CD8-positive, alpha-beta memory T cell (primary cell): ENCODE data around the gene TANC1. TPM values are rescaled to one million over a fixed set of nuclear protein-coding genes. Genes with fewer than 3 reads are reported as not detected.

Source experiments
- CTCF ChIA-PET: fragments of 350-600 bp; sonication (Branson Sonifier 250); formaldehyde crosslinking; loops from one replicate; lab custom pipeline; 2021; ENCODE audit warnings: antibody characterized with exemption; lab: Charles Lee
- POLR2A ChIA-PET: fragments of 350-600 bp; sonication (Branson Sonifier 250); formaldehyde crosslinking; loops from one replicate; lab custom pipeline; 2021; ENCODE audit warnings: antibody characterized with exemption; lab: Charles Lee
- DNase-seq, 5 donors: peaks; one replicate each; pipeline versions ENCODE4 v3.0.0 to v3.0.0-alpha.2; 2020 to 2022; ENCODE audit warnings: mixed read lengths in 1 of 5
- H3K27ac ChIP-seq: one replicate; pipeline ENCODE4 v1.7.0; 2013; ENCODE audit warnings: low read depth, mild to moderate bottlenecking, low read length, moderate library complexity
- H3K27me3 ChIP-seq: 2 replicates; pipeline ENCODE4 v1.7.0; 2013; ENCODE audit warnings: low read length, mild to moderate bottlenecking; ENCODE audit not compliant: insufficient read depth, poor library complexity, severe bottlenecking
- H3K36me3 ChIP-seq: 2 replicates; pipeline ENCODE4 v1.7.0; 2013; ENCODE audit warnings: mild to moderate bottlenecking, low read length, moderate library complexity; ENCODE audit not compliant: insufficient read depth
- H3K4me1 ChIP-seq: 2 replicates; pipeline ENCODE4 v1.7.0; 2013; ENCODE audit warnings: mild to moderate bottlenecking, low read length, moderate library complexity; ENCODE audit not compliant: insufficient read depth
- H3K4me3 ChIP-seq: 2 replicates; pipeline ENCODE4 v1.7.0; 2013; ENCODE audit warnings: mild to moderate bottlenecking, low read length
- H3K9me3 ChIP-seq: 2 replicates; pipeline ENCODE4 v1.7.0; 2013; ENCODE audit warnings: mild to moderate bottlenecking, low read length
- H3K27ac Mint-ChIP-seq, 8 donors: one replicate each; pipeline ENCODE4 v1.8.0; 2020 to 2021; ENCODE audit warnings: mixed read lengths in 8 of 8, mild to moderate bottlenecking in 6 of 8, inconsistent platforms in 3 of 8, moderate library complexity in 3 of 8
- H3K27me3 Mint-ChIP-seq, 2 donors: one replicate each; pipeline ENCODE4 v1.8.0; 2020 to 2021; ENCODE audit warnings: mixed read lengths in 2 of 2, mild to moderate bottlenecking in 1 of 2, moderate library complexity in 1 of 2
- H3K36me3 Mint-ChIP-seq, 3 donors: one replicate each; pipeline ENCODE4 v1.8.0; 2020 to 2021; ENCODE audit warnings: mixed read lengths in 3 of 3, inconsistent platforms in 1 of 3, mild to moderate bottlenecking in 1 of 3
- H3K4me1 Mint-ChIP-seq, 3 donors: one replicate each; pipeline ENCODE4 v1.8.0; 2020 to 2021; ENCODE audit warnings: mixed read lengths in 3 of 3, inconsistent platforms in 1 of 3, mild to moderate bottlenecking in 1 of 3
- H3K4me3 Mint-ChIP-seq, 7 donors: one replicate each; pipeline ENCODE4 v1.8.0; 2020 to 2021; ENCODE audit warnings: mixed read lengths in 7 of 7, mild to moderate bottlenecking in 6 of 7, moderate library complexity in 4 of 7, inconsistent platforms in 2 of 7
- H3K9me3 Mint-ChIP-seq, 5 donors: one replicate each; pipeline ENCODE4 v1.8.0; 2020 to 2022; ENCODE audit warnings: mixed read lengths in 5 of 5, mild to moderate bottlenecking in 3 of 5, moderate library complexity in 2 of 5, inconsistent platforms in 1 of 5
- polyA plus RNA-seq: library from polyadenylated mRNA; unstranded; fragments of 300-500 nt; fragmentation: Illumina TruSeq; gene quantifications from one replicate; pipeline ENCODE4 v1.2.3, GENCODE V29; 2021
- total RNA-seq, 2 experiments: library from RNA; stranded (reverse); gene quantifications; one replicate each; pipeline ENCODE4 v1.2.3, GENCODE V29; 2021

Gene TANC1
- total RNA-seq (under 1 TPM; 0.11 to 0.13 TPM), polyA plus RNA-seq (0.64 TPM)

DNA sequence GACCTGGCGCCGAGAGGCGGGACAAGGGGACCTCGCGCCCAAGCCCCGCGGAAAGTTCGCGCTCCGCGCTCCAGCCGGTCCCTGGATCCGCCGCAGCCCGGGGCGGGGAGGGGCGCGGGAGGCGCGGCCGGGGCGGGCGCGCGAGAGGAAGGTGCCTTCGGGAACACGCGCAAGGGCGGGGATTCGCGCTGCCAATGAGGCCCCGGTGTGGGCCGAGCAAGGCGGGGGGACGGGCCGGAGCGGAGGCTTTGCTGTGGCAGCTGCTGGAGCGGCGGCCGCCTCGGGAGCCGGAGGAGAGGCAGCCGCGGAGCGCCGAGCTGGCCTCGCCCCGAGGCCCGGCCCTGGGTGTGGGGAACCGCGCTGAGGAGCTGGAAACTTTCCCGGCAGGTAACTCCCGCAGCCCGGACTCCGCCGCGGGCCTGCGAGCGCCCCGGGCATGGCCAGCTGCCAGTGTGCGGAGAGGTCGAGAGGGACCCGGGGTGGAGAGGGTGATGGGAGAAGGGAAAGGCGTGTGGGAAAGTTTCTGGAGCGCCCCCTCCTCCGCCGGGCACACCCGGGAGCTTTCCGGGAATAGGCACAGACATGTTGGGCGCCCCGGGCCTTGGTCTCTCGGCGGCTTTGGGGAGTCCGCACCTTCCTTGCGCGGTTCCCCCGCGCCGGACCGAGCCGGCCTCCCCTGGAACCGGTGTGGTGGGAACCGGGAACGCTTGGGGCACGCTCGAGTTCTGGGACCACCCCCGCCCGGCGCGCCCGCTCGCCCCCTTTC lies at the start of gene TANC1:
Gene TANC1 (plus strand): TSS at position 245 of the 766 bp plus-strand sequence. CDS start 97,271 bp downstream, outside the sequence.
- Mint-ChIP-seq H3K4me1 (peaks cover 14 to 19% (median 16%) of the 10 kb centered on the region in 3 donors), H3K36me3 (no peaks in the 10 kb centered on the region), H3K9me3 (no peaks in the 10 kb centered on the region), H3K27ac (peak within 1 kb of the TSS in 1 of 8 donors; percentile 60), H3K27me3 (peaks cover 20 to 69% of the 10 kb centered on the region in 2 donors), H3K4me3 (peak within 1 kb of the TSS; percentile 67 to 90 (median 83))
- DNase-seq, result peak in 4 of 5 donors; percentile 8 to 40 (median 23)
- H3K27me3 ChIP-seq, result no peaks in the 10 kb centered on the region
- CTCF ChIA-PET, result no interaction called here
- peaks cover 7% of the 10 kb centered on the region for H3K4me1 ChIP-seq
- no peaks in the 10 kb centered on the region for H3K36me3 ChIP-seq
- H3K27ac ChIP-seq, result no peak within 1 kb of the TSS
- H3K9me3 ChIP-seq, result no peaks in the 10 kb centered on the region
- POLR2A ChIA-PET, result no interaction called here
- peak within 1 kb of the TSS; percentile 37 for H3K4me3 ChIP-seq

DNA sequence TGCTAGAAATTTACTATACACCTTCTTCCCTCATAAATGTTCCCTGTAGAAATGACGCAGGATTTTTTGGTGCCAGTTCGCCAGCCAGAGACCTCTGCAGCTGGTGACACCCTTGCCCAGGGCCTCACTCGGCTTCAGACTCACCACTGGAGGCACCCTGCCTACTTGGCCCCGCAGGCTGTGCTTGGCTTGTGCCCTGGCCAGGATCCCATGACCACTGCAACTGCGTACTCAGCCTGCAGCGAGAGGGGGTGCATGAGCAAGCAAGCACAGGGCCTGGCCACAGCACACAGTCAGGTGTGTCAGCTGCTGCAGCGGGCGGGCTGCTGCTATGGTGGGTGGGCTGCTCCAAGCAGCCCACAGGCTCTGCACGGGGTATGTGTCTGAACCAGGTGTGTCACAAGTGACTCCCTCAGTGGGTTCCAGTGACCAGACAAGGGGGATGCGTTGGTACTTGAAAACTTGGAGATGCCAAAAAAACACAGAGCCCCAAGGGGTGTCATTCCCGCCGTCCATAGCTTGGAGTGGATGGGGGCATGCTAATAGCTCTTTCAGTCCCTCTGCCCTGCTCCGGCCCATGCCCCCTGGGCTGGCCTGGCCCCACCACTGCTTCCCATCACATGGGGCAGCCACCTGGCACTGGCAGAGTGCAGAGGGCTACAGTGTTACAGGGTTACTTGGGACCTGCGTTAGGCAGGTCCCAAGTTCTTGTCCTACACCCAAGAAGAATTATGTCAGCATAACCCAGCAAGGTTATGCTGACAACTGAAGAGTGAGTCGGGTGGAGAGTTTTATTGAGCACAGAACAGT lies 46.6 kb upstream of the TANC1 start:
- no peaks in the 10 kb centered on the region for H3K4me1 Mint-ChIP-seq
- CTCF ChIA-PET, result no interaction called here
- no peak overlapping the region for H3K27ac Mint-ChIP-seq

DNA sequence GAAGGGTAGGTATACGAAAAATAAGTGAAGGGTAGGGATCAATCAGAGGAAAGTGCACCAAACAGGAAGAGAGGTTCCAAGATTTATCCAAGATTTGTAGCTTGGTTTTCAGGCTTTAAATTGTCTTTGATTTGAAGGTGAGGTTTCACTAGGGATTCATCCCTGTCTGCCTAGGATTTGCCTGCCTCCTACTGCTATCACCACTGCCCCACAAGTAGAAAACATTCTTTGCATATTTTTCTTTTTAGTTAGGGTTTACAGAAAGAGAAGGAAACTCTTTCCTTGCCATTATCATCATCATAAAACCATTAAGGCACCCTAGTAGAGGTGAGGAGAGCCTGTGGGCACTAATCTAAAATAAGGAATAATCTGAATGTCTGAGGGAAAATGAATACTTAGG lies 45.8 kb upstream of the TANC1 start:
- no peak for DNase-seq
- Histone ChIP-seq H3K27ac (no peak overlapping the region), H3K4me1 (no peaks in the 10 kb centered on the region), H3K9me3 (no peaks in the 10 kb centered on the region), H3K4me3 (no peak overlapping the region), H3K36me3 (no peaks in the 10 kb centered on the region), H3K27me3 (no peaks in the 10 kb centered on the region)
- H3K27ac Mint-ChIP-seq, result no peak overlapping the region
- no peak overlapping the region for H3K4me3 Mint-ChIP-seq
- H3K27me3 Mint-ChIP-seq, result peaks cover 10 to 14% of the 10 kb centered on the region in 2 donors
- no peaks in the 10 kb centered on the region for H3K9me3 Mint-ChIP-seq
- no peaks in the 10 kb centered on the region for H3K36me3 Mint-ChIP-seq
- POLR2A ChIA-PET, result no interaction called here
- H3K4me1 Mint-ChIP-seq, result no peaks in the 10 kb centered on the region
- CTCF ChIA-PET, result no interaction called here

More for the DNA sequence above, 46.6 kb upstream of the TANC1 start:
- DNase-seq, result no peak
- POLR2A ChIA-PET, result no interaction called here
- H3K27me3 Mint-ChIP-seq, result peaks cover 10 to 14% of the 10 kb centered on the region in 2 donors
- no peaks in the 10 kb centered on the region for H3K27me3 ChIP-seq
- no peaks in the 10 kb centered on the region for H3K36me3 Mint-ChIP-seq
- H3K4me3 Mint-ChIP-seq, result no peak overlapping the region
- H3K4me1 ChIP-seq, result no peaks in the 10 kb centered on the region
- H3K27ac ChIP-seq, result no peak overlapping the region
- H3K4me3 ChIP-seq, result no peak overlapping the region
- no peaks in the 10 kb centered on the region for H3K9me3 Mint-ChIP-seq
- H3K36me3 ChIP-seq, result no peaks in the 10 kb centered on the region
- no peaks in the 10 kb centered on the region for H3K9me3 ChIP-seq

DNA sequence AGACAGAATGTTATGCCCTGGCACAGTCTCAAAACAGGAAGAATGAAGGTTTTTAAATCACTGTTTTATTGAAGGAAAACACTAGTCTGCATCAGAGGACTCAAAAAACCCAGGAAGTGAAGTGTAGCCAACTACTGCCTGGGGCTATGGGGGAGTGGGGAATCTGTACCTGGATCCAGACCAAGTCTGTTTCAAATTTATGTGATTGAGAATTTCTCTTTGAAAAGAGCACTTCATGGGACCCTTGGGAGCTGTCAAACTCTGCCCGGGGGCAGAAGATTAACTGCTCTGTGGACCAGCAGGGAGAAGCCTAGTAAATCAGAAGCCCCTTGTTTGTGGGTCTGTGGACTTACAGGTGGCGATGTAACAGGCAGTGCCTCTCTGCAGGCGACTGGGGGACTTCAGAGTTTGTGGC lies 45.3 kb upstream of the TANC1 start:
- ChIA-PET CTCF (no interaction called here), POLR2A (no interaction called here)
- no peaks in the 10 kb centered on the region for H3K36me3 Mint-ChIP-seq
- no peaks in the 10 kb centered on the region for H3K4me1 Mint-ChIP-seq
- DNase-seq, result no peak
- Histone ChIP-seq H3K9me3 (no peaks in the 10 kb centered on the region), H3K36me3 (no peaks in the 10 kb centered on the region), H3K4me3 (no peak overlapping the region), H3K27me3 (no peaks in the 10 kb centered on the region), H3K27ac (no peak overlapping the region), H3K4me1 (no peaks in the 10 kb centered on the region)
- peaks cover 10 to 14% of the 10 kb centered on the region in 2 donors for H3K27me3 Mint-ChIP-seq
- no peak overlapping the region for H3K4me3 Mint-ChIP-seq
- no peak overlapping the region for H3K27ac Mint-ChIP-seq
- H3K9me3 Mint-ChIP-seq, result no peaks in the 10 kb centered on the region

DNA sequence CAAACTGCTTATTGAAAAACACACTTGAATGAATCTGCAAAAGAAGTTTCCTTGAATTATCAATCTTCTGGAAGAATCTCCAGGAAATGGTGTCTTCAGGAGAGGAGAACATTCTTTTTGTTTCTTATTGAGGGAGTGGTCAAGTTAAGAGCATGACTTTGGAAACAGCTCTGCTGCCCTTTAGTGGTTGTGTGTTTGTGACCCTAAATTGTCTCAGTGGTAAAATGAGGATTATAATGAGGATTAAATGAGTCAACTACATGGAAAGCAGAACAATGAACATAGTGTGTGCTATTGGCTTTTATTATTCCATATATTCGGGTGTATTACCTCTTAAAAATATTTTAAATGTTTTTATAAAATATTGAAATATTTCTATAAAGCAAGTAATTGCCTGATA lies 44.8 kb upstream of the TANC1 start:
- Histone ChIP-seq H3K27ac (no peak overlapping the region), H3K27me3 (no peaks in the 10 kb centered on the region), H3K4me3 (no peak overlapping the region), H3K36me3 (no peaks in the 10 kb centered on the region), H3K9me3 (no peaks in the 10 kb centered on the region), H3K4me1 (no peaks in the 10 kb centered on the region)
- POLR2A ChIA-PET, result no interaction called here
- Mint-ChIP-seq H3K4me3 (no peak overlapping the region), H3K27me3 (peaks cover 10 to 14% of the 10 kb centered on the region in 2 donors), H3K4me1 (no peaks in the 10 kb centered on the region), H3K27ac (no peak overlapping the region), H3K36me3 (no peaks in the 10 kb centered on the region), H3K9me3 (peaks cover 0 to under 1% (median 0%) of the 10 kb centered on the region in 5 donors)
- no peak for DNase-seq
- CTCF ChIA-PET, result no interaction called here

DNA sequence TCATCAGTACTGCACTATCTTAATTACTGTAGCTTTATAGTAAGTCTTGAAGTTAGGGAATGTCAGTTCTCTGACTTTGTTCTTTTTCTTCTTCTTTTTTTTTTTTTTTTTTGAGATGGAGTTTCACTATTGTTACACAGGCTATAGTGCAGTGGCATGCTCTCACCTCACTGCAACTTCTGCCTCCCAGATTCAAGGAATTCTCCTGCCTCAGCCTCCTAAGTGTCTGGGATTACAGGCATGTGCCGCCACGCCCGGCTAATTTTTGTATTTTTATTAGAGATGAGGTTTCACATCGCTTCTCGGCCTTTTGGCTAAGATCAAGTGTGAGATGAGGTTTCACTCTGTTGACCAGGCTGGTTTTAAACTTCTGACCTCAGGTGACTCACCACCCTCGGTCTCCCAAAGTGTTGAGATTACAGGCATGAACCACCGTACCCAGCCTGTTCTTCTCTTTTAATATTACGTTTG lies 41.9 kb upstream of the TANC1 start:
- POLR2A ChIA-PET, result no interaction called here
- H3K9me3 ChIP-seq, result no peaks in the 10 kb centered on the region
- H3K4me1 Mint-ChIP-seq, result no peaks in the 10 kb centered on the region
- CTCF ChIA-PET, result interaction anchor here (0.7 kb wide), 1 partner anchor 12 kb away, joined by 3 read pairs; no protein-coding TSS in a partner anchor
- peaks cover 0 to 9% (median 0%) of the 10 kb centered on the region in 3 donors for H3K36me3 Mint-ChIP-seq
- no peak overlapping the region for H3K4me3 Mint-ChIP-seq
- no peaks in the 10 kb centered on the region for H3K27me3 ChIP-seq
- no peak for DNase-seq
- H3K4me1 ChIP-seq, result no peaks in the 10 kb centered on the region
- no peak overlapping the region for H3K4me3 ChIP-seq
- peaks cover 0 to 6% (median 2%) of the 10 kb centered on the region in 5 donors for H3K9me3 Mint-ChIP-seq
- peaks cover 11 to 19% of the 10 kb centered on the region in 2 donors for H3K27me3 Mint-ChIP-seq
- H3K27ac Mint-ChIP-seq, result no peak overlapping the region
- H3K27ac ChIP-seq, result no peak overlapping the region
- H3K36me3 ChIP-seq, result no peaks in the 10 kb centered on the region

DNA sequence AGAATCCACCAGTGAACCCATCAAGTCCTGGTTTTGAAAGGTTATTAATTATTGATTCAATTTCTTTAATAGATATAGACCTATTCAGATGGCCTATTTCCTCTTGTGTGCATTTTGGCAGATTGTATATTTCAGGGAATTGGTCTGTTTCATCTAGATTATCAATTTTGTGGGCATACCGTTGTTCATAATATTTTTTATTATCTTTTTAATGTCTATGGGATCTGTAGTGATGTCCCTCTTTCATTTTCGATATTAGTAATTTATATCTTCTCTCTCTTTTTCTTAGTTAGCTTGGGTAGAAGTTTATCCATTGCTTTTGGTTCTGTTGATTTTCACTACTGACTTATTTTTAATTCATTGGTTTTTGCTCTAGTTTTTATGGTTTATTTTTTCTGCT lies 39.9 kb upstream of the TANC1 start:
- no peak overlapping the region for H3K27ac ChIP-seq

DNA sequence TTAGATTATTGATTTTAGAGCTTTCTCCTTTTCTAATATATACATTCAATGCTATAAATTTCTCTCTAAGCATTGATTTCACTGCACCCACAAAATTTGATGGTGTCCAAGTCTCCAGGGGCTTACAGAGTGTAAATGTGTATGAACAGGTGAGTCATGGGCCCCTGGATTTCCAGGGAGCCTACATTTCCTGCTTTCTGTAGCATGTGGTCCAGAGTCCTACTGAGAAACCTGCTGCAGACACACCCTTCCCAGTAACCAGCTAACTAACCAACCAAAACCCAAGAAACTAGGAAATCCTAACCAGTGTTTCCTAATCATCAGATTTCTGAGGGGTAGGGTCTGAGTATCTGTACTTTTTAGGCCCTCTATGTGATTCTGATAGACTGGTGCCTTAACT lies 39.5 kb upstream of the TANC1 start:
- Histone ChIP-seq H3K4me1 (no peaks in the 10 kb centered on the region), H3K4me3 (no peak overlapping the region), H3K27ac (no peak overlapping the region), H3K36me3 (no peaks in the 10 kb centered on the region), H3K9me3 (no peaks in the 10 kb centered on the region), H3K27me3 (peaks cover 3% of the 10 kb centered on the region)
- H3K9me3 Mint-ChIP-seq, result peaks cover 0 to 6% (median 2%) of the 10 kb centered on the region in 5 donors
- peaks cover 8 to 9% of the 10 kb centered on the region in 2 donors for H3K27me3 Mint-ChIP-seq
- peaks cover 0 to 2% (median 0%) of the 10 kb centered on the region in 3 donors for H3K4me1 Mint-ChIP-seq
- H3K27ac Mint-ChIP-seq, result no peak overlapping the region
- ChIA-PET POLR2A (no interaction called here), CTCF (no interaction called here)
- peaks cover 0 to 9% (median 0%) of the 10 kb centered on the region in 3 donors for H3K36me3 Mint-ChIP-seq
- no peak overlapping the region for H3K4me3 Mint-ChIP-seq
- no peak for DNase-seq

More for the DNA sequence above, 39.9 kb upstream of the TANC1 start:
- Mint-ChIP-seq H3K27ac (no peak overlapping the region), H3K9me3 (peaks cover 0 to 6% (median 2%) of the 10 kb centered on the region in 5 donors), H3K4me3 (no peak overlapping the region), H3K27me3 (peaks cover 8 to 9% of the 10 kb centered on the region in 2 donors), H3K4me1 (no peaks in the 10 kb centered on the region), H3K36me3 (peaks cover 0 to 9% (median 0%) of the 10 kb centered on the region in 3 donors)
- Histone ChIP-seq H3K4me1 (no peaks in the 10 kb centered on the region), H3K27me3 (peaks cover 1% of the 10 kb centered on the region), H3K4me3 (no peak overlapping the region), H3K36me3 (no peaks in the 10 kb centered on the region), H3K9me3 (no peaks in the 10 kb centered on the region)
- CTCF ChIA-PET, result no interaction called here
- POLR2A ChIA-PET, result no interaction called here
- DNase-seq, result no peak
